Measurements from ENCODE around the gene DNMT3A. TPM values are rescaled to one million over a fixed set of nuclear protein-coding genes. Genes with fewer than 3 reads are reported as not detected.

The DNMT3A gene
- total and polyA plus RNA-seq, 2 of the 8 experiments (the other 6 are each of a cell fraction or from before 2014, with no cell fraction given) = 33.6 to 178 TPM

DNA sequence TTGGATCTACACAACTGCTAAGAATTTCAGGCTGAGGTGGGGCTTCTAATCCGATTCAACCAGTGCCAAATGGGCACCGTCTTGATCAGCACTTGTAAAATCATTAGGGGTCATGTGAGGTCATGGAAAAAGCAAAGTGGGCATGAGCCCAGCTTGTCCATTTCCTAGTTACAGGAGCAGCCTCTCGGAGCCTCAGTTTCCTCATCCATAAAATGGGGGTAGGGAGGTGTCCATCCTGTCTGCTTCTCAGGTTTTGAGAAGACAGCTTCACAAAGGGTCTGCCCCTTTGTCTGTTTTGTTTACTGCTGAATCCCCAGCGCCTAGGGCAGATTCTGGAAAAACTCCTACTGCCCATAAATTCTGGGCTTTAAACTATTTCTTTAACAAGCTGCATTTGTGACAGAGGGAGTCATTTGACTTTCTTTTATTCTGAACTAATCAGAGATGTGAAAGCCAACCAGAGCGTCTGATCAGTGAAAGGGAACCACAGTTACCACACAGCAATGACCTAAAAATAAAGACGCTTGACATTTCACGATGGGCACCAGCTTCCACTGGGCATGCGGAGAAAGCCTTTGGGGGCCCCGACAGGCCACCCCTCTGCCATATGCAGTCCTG lies 38.9 kb downstream of the DNMT3A start (continued):
- TF ChIP-seq MAFK (IDR thresholded peaks at IDR 0.05; ENCODE audit: low read depth, low read length) (no peak), BACH1 (IDR thresholded peaks at IDR 0.05; ENCODE audit: low read length) (no peak), PHF8 (conservative IDR thresholded peaks at IDR 0.05; ENCODE audit: low read depth, low read length) (no peak), POLR2A (IDR thresholded peaks at IDR 0.05; ENCODE audit: control extremely low read depth in 1 of 2, low read depth in 2 of 2, low read length in 2 of 2) (no peak)
